ENCODE results near the gene THRB.

Gene THRB

GRCh38 chr3:24067483-24067882 lies 427.2 kb downstream of the THRB start:
- Histone ChIP-seq H3K9me2 (ENCODE audit: low read depth, low read length) (no peaks in the 10 kb centered on the region), H3K4me3 (ENCODE audit: low read depth, low read length, poor library complexity, severe bottlenecking) (no peak overlapping the region), H3F3A (ENCODE audit: insufficient read depth, low read length) (no peaks in the 10 kb centered on the region), H3K36me3 (ENCODE audit: insufficient read depth, low read length) (no peaks in the 10 kb centered on the region), H3K4me1 (ENCODE audit: insufficient read depth, low read length, severe bottlenecking) (no peaks in the 10 kb centered on the region), H3K9me3 (ENCODE audit: low read length) (no peaks in the 10 kb centered on the region), H2AFZ (ENCODE audit: low read length) (no peak overlapping the region), H3K4me2 (ENCODE audit: low read length) (no peak overlapping the region), H3K79me2 (ENCODE audit: insufficient read depth, low read length) (no peaks in the 10 kb centered on the region), H3K27me3 (ENCODE audit: insufficient read depth, low read length) (no peaks in the 10 kb centered on the region), H3K27ac (ENCODE audit: low read depth, low read length, poor library complexity, severe bottlenecking) (no peak overlapping the region), H4K20me1 (ENCODE audit: insufficient read depth, low read length) (no peaks in the 10 kb centered on the region), H3K9ac (ENCODE audit: low read length) (no peak overlapping the region)
- TF ChIP-seq EZH2 (IDR thresholded peaks at IDR 0.05; ENCODE audit: borderline replicate concordance, low read length): no peak
- TF ChIP-seq CTCF (IDR thresholded peaks at IDR 0.05; ENCODE audit: low read length): no peak
